ENCODE measurements around the gene STXBP6. TPM values are rescaled to one million over a fixed set of nuclear protein-coding genes. Genes with fewer than 3 reads are reported as not detected.

The STXBP6 gene
- total RNA-seq, result 1 to 10 TPM; 1.0 to 9.3 (median 6.4) TPM
- 1 to 10 TPM; 2.2 to 3.6 TPM for polyA plus RNA-seq
- long read RNA-seq, donor 1, full-length matches to known transcripts, result 4 of 8 reads
- long read RNA-seq, donor 1, partial matches to known transcripts, result 0 of 8 reads
- long read RNA-seq, donor 1, other reads (novel, unspliced or antisense), result 4 of 8 reads
- long read RNA-seq, donor 2, full-length matches to known transcripts, result 7 of 7 reads
- long read RNA-seq, donor 2, partial matches to known transcripts, result 0 of 7 reads
- long read RNA-seq, donor 2, other reads (novel, unspliced or antisense), result 0 of 7 reads
- long read RNA-seq, donor 3, full-length matches to known transcripts, result 10 of 14 reads
- long read RNA-seq, donor 3, partial matches to known transcripts, result 1 of 14 reads
- long read RNA-seq, donor 3, other reads (novel, unspliced or antisense), result 3 of 14 reads

GRCh38 chr14:25049568-25050268 is at the start of gene STXBP6:
TSS of gene STXBP6 (minus strand) at chr14:25050147. CDS start at chr14:24974818, 75,329 bp downstream.
- Histone ChIP-seq H3K27ac (no peak within 1 kb of the TSS), H3K36me3 (no peaks in the 10 kb centered on the region), H3K4me1 (ENCODE audit: insufficient read depth) (peaks cover 5% of the 10 kb centered on the region), H3K27me3 (no peaks in the 10 kb centered on the region), H3K9me3 (peaks cover 0 to 2% of the 10 kb centered on the region in 2 donors), H3K4me3 (peak within 1 kb of the TSS; percentile 70)
- intact Hi-C loops (cut with DNase I), result no loop called here
- peak; percentile 29 to 75 (median 50) for DNase-seq
- 1% methylated on average over 46 to 82 of the region's 82 CpGs for WGBS, 3 donors
- no peak for TF ChIP-seq POLR2A (IDR thresholded peaks at IDR 0.05)
- no peak for TF ChIP-seq CTCF (IDR thresholded peaks at IDR 0.05)
- no peak for TF ChIP-seq EP300 (IDR thresholded peaks at IDR 0.05)

DNA sequence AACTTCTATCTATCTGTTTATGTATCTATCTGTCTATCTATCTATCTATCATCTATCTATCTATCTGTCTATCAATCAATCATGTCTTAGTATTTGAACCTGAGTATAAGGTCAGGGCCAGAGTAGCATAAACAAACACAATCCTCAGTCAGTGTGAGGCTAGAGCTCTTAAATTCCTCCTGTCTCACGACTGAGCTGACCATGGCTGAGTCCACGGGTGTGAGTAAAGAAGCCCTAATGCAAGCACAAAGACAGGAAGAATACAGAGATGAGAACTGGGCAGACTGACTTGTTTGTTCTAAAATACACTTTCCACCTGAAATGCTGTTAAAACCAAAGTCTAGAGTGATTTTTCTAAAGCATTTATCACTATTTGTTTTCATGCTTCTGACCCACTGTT is 47.2 kb upstream of the STXBP6 start:
- no peaks in the 10 kb centered on the region for H3K4me1 ChIP-seq (ENCODE audit: insufficient read depth)
- intact Hi-C loops (cut with DNase I), result no loop called here
- no peak overlapping the region for H3K4me3 ChIP-seq
- no peaks in the 10 kb centered on the region for H3K9me3 ChIP-seq
- no peaks in the 10 kb centered on the region for H3K27me3 ChIP-seq
- 24 to 55% (median 29%) methylated on average over 2 of the region's 2 CpGs for WGBS, 3 donors
- no peak for DNase-seq
- no peaks in the 10 kb centered on the region for H3K36me3 ChIP-seq
- TF ChIP-seq POLR2A (IDR thresholded peaks at IDR 0.05), result no peak
- TF ChIP-seq EP300 (IDR thresholded peaks at IDR 0.05), result no peak
- TF ChIP-seq CTCF (IDR thresholded peaks at IDR 0.05), result no peak
- no peak overlapping the region for H3K27ac ChIP-seq

GRCh38 chr14:25095736-25096437 is 45.9 kb upstream of the STXBP6 start:
- TF ChIP-seq POLR2A (IDR thresholded peaks at IDR 0.05) (no peak), EP300 (IDR thresholded peaks at IDR 0.05) (no peak), CTCF (IDR thresholded peaks at IDR 0.05) (no peak)
- intact Hi-C loops (cut with DNase I), result no loop called here
- DNase-seq, result no peak
- no peaks in the 10 kb centered on the region for H3K27me3 ChIP-seq
- H3K36me3 ChIP-seq, result no peaks in the 10 kb centered on the region
- no peaks in the 10 kb centered on the region for H3K4me1 ChIP-seq (ENCODE audit: insufficient read depth)
- WGBS, 3 donors, result 23 to 31% (median 25%) methylated on average over 5 of the region's 5 CpGs
- no peaks in the 10 kb centered on the region for H3K9me3 ChIP-seq
- H3K27ac ChIP-seq, result no peak overlapping the region
- H3K4me3 ChIP-seq, result no peak overlapping the region

DNA sequence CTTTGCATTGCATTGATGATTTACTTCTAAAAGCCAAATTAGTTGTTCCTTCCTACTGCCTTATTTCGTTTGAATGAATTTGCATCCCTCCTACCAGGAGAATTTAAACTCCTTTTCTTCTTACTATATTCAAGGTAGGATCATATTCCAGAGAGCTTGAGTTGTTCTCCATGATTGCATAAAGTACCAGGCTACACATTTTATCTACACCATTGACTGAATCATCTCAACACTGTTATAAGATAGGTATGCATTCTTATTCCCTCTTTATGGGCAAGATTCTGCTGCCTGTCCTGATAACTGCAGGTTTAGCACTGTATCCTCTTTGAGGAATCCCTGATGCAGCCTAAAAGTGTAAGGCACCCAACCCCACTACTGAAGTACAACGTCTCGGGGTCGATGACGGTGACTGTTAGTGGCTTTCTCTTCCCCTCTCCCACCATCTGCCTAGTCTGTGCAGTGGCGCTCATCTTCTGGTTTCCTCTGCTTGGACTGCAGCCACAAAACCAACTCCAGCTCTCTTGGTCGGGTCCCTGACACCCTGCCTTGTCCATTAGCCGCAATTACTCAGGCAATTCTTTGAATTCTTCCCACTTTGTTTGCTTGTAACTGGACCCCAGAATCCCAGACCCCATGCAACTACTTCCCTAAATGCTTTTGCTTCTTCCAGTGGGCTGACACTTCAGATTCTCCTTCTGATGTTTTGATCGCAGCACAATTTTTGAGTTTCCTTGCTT is 44.4 kb upstream of the STXBP6 start:
- no peaks in the 10 kb centered on the region for H3K9me3 ChIP-seq
- no peak for DNase-seq
- WGBS, 3 donors, result 74 to 82% (median 79%) methylated on average over 9 of the region's 9 CpGs
- H3K4me3 ChIP-seq, result no peak overlapping the region
- no peaks in the 10 kb centered on the region for H3K27me3 ChIP-seq
- intact Hi-C loops (cut with DNase I), result no loop called here
- no peak overlapping the region for H3K27ac ChIP-seq
- no peaks in the 10 kb centered on the region for H3K4me1 ChIP-seq (ENCODE audit: insufficient read depth)
- TF ChIP-seq POLR2A (IDR thresholded peaks at IDR 0.05) (no peak), EP300 (IDR thresholded peaks at IDR 0.05) (no peak), CTCF (IDR thresholded peaks at IDR 0.05) (no peak)
- no peaks in the 10 kb centered on the region for H3K36me3 ChIP-seq
